WTC11 (cell line): ENCODE results near the gene NBL1. TPM values are rescaled to one million over a fixed set of nuclear protein-coding genes. Genes with fewer than 3 reads are reported as not detected.

Source experiments
- ATAC-seq: fragments of 200-7000 bp; cut with Tn5 transposase; 2 replicates; pipeline ENCODE4 v1.10.0; 2021; ENCODE audit warnings: mild to moderate bottlenecking, moderate library complexity
- CTCF ChIA-PET: fragments of 300-600 bp; sonication (Branson Sonifier 250); formaldehyde crosslinking; loops from one replicate; lab custom pipeline; 2021; ENCODE audit warnings: antibody characterized with exemption; lab: Charles Lee
- POLR2A ChIA-PET: fragments of 350-600 bp; sonication (Branson Sonifier 250); formaldehyde crosslinking; loops from one replicate; lab custom pipeline; 2021; ENCODE audit warnings: antibody characterized with exemption; lab: Charles Lee
- DNase-seq: peaks from one replicate; pipeline ENCODE4 v3.0.0; 2021; ENCODE audit warnings: low spot score
- H3K27ac Mint-ChIP-seq: 2 replicates; pipeline ENCODE4 v1.8.0; 2021; ENCODE audit warnings: mixed read lengths
- H3K27me3 Mint-ChIP-seq: 2 replicates; pipeline ENCODE4 v1.8.0; 2021; ENCODE audit warnings: low read depth, mild to moderate bottlenecking, moderate library complexity, mixed read lengths
- H3K36me3 Mint-ChIP-seq: 2 replicates; pipeline ENCODE4 v1.8.0; 2021; ENCODE audit warnings: mixed read lengths
- H3K4me1 Mint-ChIP-seq: 2 replicates; pipeline ENCODE4 v1.8.0; 2022; ENCODE audit warnings: mixed read lengths
- H3K4me3 Mint-ChIP-seq: 2 replicates; pipeline ENCODE4 v1.8.0; 2021; ENCODE audit warnings: mild to moderate bottlenecking, moderate library complexity, mixed read lengths
- H3K9me3 Mint-ChIP-seq: 2 replicates; pipeline ENCODE4 v1.8.0; 2021; ENCODE audit warnings: mixed read lengths
- ATF1 ChIP-seq: sonication (generic); formaldehyde crosslinking; IDR thresholded peaks from 2 replicates; pipeline ENCODE4 v1.8.1; 2023; ENCODE audit warnings: mild to moderate bottlenecking, moderate library complexity, missing genetic modification reagents
- CREB1 ChIP-seq: sonication (generic); formaldehyde crosslinking; IDR thresholded peaks from 2 replicates; pipeline ENCODE4 v1.8.0; 2023; ENCODE audit warnings: mild to moderate bottlenecking, missing genetic modification reagents
- ELF4 ChIP-seq: sonication (generic); formaldehyde crosslinking; IDR thresholded peaks from 2 replicates; pipeline ENCODE4 v1.8.1; 2022; ENCODE audit warnings: low read depth, mild to moderate bottlenecking, moderate library complexity, missing genetic modification reagents
- FOXP1 ChIP-seq: sonication (generic); formaldehyde crosslinking; IDR thresholded peaks from 2 replicates; pipeline ENCODE4 v1.8.0; 2022; ENCODE audit warnings: missing genetic modification reagents, mild to moderate bottlenecking, moderate library complexity, borderline replicate concordance
- GABPB1 ChIP-seq: sonication (generic); formaldehyde crosslinking; IDR thresholded peaks from 2 replicates; pipeline ENCODE4 v1.8.1; 2023; ENCODE audit warnings: mild to moderate bottlenecking, missing genetic modification reagents
- GTF2I ChIP-seq: fragments of 250-450 bp; sonication (Bioruptor Pico); conservative IDR thresholded peaks from 2 replicates; pipeline ENCODE4 v1.4.0; 2021; ENCODE audit warnings: mild to moderate bottlenecking
- JUN ChIP-seq: sonication (generic); formaldehyde crosslinking; IDR thresholded peaks from 2 replicates; pipeline ENCODE4 v1.8.0; 2023; ENCODE audit warnings: mild to moderate bottlenecking, missing genetic modification reagents
- MYBL2 ChIP-seq: sonication (generic); formaldehyde crosslinking; IDR thresholded peaks from 2 replicates; pipeline ENCODE4 v1.8.1; 2023; ENCODE audit warnings: mild to moderate bottlenecking, moderate library complexity, missing genetic modification reagents
- NFATC4 ChIP-seq: fragments of 250-450 bp; sonication (Bioruptor Pico); IDR thresholded peaks from 2 replicates; pipeline ENCODE4 v1.9.0; 2021; ENCODE audit warnings: mild to moderate bottlenecking
- NR3C1 ChIP-seq: sonication (generic); formaldehyde crosslinking; conservative IDR thresholded peaks from 2 replicates; pipeline ENCODE4 v1.8.1; 2023; ENCODE audit warnings: low read depth, mild to moderate bottlenecking, missing genetic modification reagents
- SMAD4 ChIP-seq: sonication (generic); formaldehyde crosslinking; IDR thresholded peaks from 2 replicates; pipeline ENCODE4 v1.8.0; 2022; ENCODE audit warnings: mild to moderate bottlenecking, missing genetic modification reagents
- TEAD1 ChIP-seq: sonication (generic); formaldehyde crosslinking; IDR thresholded peaks from 2 replicates; pipeline ENCODE4 v1.8.0; 2022; ENCODE audit warnings: mild to moderate bottlenecking, missing genetic modification reagents
- TP53 ChIP-seq: sonication (generic); formaldehyde crosslinking; IDR thresholded peaks from 2 replicates; pipeline ENCODE4 v1.8.1; 2023; ENCODE audit warnings: mild to moderate bottlenecking, missing genetic modification reagents
- ZBTB21 ChIP-seq: sonication (generic); formaldehyde crosslinking; IDR thresholded peaks from 2 replicates; pipeline ENCODE4 v1.8.1; 2023; ENCODE audit warnings: mild to moderate bottlenecking, missing genetic modification reagents, borderline replicate concordance
- ZNF232 ChIP-seq: sonication (generic); formaldehyde crosslinking; IDR thresholded peaks from 2 replicates; pipeline ENCODE4 v1.8.0; 2022; ENCODE audit warnings: mild to moderate bottlenecking, missing genetic modification reagents
- ZNF263 ChIP-seq: sonication (generic); formaldehyde crosslinking; IDR thresholded peaks from 2 replicates; pipeline ENCODE4 v1.8.1; 2022; ENCODE audit warnings: low read depth, mild to moderate bottlenecking, moderate library complexity, missing genetic modification reagents
- ZNF671 ChIP-seq: fragments of 250-450 bp; sonication (Bioruptor Pico); IDR thresholded peaks from 2 replicates; pipeline ENCODE4 v1.8.0; 2021; ENCODE audit warnings: mild to moderate bottlenecking
- total RNA-seq: library from RNA; stranded (reverse); gene quantifications from 3 replicates; pipeline ENCODE4 v1.2.3, GENCODE V29; 2021
- TF ChIP-seq, protein P1 (sequence below): sonication (generic); formaldehyde crosslinking; IDR thresholded peaks from 2 replicates; pipeline ENCODE4 v1.8.1; 2023; ENCODE audit warnings: mild to moderate bottlenecking, missing genetic modification reagents
- TF ChIP-seq, protein P2 (sequence below): sonication (generic); formaldehyde crosslinking; IDR thresholded peaks from 2 replicates; pipeline ENCODE4 v1.8.1; 2022; ENCODE audit warnings: mild to moderate bottlenecking, missing genetic modification reagents, moderate library complexity, borderline replicate concordance
- TF ChIP-seq, protein P3 (sequence below): sonication (generic); formaldehyde crosslinking; IDR thresholded peaks from 2 replicates; pipeline ENCODE4 v1.8.1; 2022; ENCODE audit warnings: mild to moderate bottlenecking, moderate library complexity, missing genetic modification reagents
- TF ChIP-seq, protein P4 (sequence below): sonication (generic); formaldehyde crosslinking; IDR thresholded peaks from 2 replicates; pipeline ENCODE4 v1.8.0; 2023; ENCODE audit warnings: mild to moderate bottlenecking, missing genetic modification reagents
- TF ChIP-seq, protein P5 (sequence below): sonication (generic); formaldehyde crosslinking; IDR thresholded peaks from 2 replicates; pipeline ENCODE4 v1.8.0; 2022; ENCODE audit warnings: mild to moderate bottlenecking, missing genetic modification reagents

The NBL1 gene
- total RNA-seq, 1 experiment from 2014 or later = 17.1 TPM

DNA sequence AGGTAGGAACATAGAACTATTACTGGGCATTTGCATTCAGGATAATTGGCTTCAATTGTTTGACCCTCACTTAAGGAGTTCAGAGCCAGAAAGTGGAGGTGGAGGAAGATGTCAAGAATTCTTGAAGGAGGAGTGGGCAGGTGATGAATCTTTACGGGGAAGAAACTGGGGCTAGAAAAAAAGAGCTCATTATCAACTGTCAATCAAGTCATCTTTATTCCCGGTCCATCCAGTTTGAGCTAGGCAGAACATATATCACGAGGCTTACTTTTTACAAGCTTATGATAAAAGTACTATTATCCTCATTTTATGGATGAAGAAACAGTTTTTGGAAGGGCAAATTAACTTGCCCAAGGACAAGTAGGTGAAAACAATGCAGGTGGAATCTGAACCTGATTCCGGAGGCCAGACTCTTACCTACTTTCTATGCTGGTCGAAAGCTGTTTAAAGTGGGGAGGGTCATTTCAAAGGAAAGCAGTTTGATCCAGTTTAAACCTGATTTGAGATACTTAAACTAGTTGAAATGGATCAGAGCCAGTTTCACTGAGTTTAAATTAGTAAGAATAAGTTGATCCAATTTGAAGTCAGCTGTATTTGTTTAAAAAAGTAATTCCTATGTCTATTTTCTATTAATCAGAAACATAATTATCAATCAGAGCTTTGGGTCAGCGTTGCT, 13.3 kb upstream of the NBL1 start:
- Mint-ChIP-seq H3K27me3 (no peaks in the 10 kb centered on the region), H3K9me3 (no peaks in the 10 kb centered on the region), H3K36me3 (peaks cover 10% of the 10 kb centered on the region; the same call in 1 of the 2 replicates), H3K4me1 (peaks cover 18% of the 10 kb centered on the region), H3K27ac (no peak overlapping the region), H3K4me3 (no peak overlapping the region)
- ATAC-seq (no peak), DNase-seq (no peak)
- no peak for TF ChIP-seq ATF1 (CRISPR knock-in tag)
- TF ChIP-seq ZBTB21 (CRISPR knock-in tag) = no peak
- TF ChIP-seq GTF2I (CRISPR knock-in tag) = no peak
- TF ChIP-seq GABPB1 = no peak
- TF ChIP-seq JUN (CRISPR knock-in tag) = no peak
- no peak for TF ChIP-seq FOXP1 (CRISPR knock-in tag)
- no peak for TF ChIP-seq NR3C1 (CRISPR knock-in tag)
- no peak for TF ChIP-seq TEAD1 (CRISPR knock-in tag)
- TF ChIP-seq, protein P1, sequence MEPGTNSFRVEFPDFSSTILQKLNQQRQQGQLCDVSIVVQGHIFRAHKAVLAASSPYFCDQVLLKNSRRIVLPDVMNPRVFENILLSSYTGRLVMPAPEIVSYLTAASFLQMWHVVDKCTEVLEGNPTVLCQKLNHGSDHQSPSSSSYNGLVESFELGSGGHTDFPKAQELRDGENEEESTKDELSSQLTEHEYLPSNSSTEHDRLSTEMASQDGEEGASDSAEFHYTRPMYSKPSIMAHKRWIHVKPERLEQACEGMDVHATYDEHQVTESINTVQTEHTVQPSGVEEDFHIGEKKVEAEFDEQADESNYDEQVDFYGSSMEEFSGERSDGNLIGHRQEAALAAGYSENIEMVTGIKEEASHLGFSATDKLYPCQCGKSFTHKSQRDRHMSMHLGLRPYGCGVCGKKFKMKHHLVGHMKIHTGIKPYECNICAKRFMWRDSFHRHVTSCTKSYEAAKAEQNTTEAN (CRISPR knock-in tag) = no peak
- TF ChIP-seq ZNF263 (CRISPR knock-in tag) = no peak
- TF ChIP-seq ELF4 (CRISPR knock-in tag) = no peak
- TF ChIP-seq NFATC4 (CRISPR knock-in tag) = no peak
- no peak for TF ChIP-seq ZNF232
- TF ChIP-seq, protein P2, sequence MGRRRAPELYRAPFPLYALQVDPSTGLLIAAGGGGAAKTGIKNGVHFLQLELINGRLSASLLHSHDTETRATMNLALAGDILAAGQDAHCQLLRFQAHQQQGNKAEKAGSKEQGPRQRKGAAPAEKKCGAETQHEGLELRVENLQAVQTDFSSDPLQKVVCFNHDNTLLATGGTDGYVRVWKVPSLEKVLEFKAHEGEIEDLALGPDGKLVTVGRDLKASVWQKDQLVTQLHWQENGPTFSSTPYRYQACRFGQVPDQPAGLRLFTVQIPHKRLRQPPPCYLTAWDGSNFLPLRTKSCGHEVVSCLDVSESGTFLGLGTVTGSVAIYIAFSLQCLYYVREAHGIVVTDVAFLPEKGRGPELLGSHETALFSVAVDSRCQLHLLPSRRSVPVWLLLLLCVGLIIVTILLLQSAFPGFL (CRISPR knock-in tag) = no peak
- ChIA-PET CTCF (interaction anchor here (0.6 to 3.2 kb wide), 8 partner anchors 9 to 289 kb away, joined by 3 to 22 read pairs (median 7); no protein-coding TSS in a partner anchor), POLR2A (no interaction called here)

DNA sequence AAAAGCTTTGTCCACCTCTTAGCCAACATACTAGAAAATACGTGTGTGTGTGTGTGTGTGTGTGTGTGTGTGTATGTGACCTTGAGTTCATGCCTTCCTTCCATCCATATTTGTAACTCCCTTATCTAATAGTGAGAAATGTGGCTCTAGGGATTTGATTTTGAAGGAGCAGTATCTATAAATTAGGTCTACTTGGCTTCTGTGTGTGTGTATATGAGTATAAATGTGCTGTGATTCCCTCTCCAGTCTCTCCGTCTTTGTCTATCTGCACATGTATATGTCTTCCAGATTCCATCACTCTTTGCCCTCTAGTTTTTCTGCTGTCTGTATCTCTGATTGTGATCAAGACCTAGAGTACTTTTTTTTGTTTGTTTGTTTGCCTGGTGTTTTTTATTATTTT, 11.9 kb upstream of the NBL1 start:
- no peak overlapping the region for H3K27ac Mint-ChIP-seq
- ChIA-PET POLR2A (no interaction called here), CTCF (interaction anchor here (0.5 to 1.1 kb wide), 3 partner anchors 24 to 290 kb away, joined by 3 read pairs; no protein-coding TSS in a partner anchor)
- no peak overlapping the region for H3K4me3 Mint-ChIP-seq
- no peak for TF ChIP-seq MYBL2 (CRISPR knock-in tag)
- TF ChIP-seq SMAD4 = no peak
- no peak for TF ChIP-seq TP53
- no peak for TF ChIP-seq FOXP1 (CRISPR knock-in tag)
- TF ChIP-seq CREB1 (CRISPR knock-in tag) = no peak
- H3K36me3 Mint-ChIP-seq = peaks cover 6% of the 10 kb centered on the region; the same call in 1 of the 2 replicates
- peaks cover 18% of the 10 kb centered on the region for H3K4me1 Mint-ChIP-seq
- H3K27me3 Mint-ChIP-seq = no peaks in the 10 kb centered on the region
- H3K9me3 Mint-ChIP-seq = no peaks in the 10 kb centered on the region
- no peak for DNase-seq
- no peak for ATAC-seq

DNA sequence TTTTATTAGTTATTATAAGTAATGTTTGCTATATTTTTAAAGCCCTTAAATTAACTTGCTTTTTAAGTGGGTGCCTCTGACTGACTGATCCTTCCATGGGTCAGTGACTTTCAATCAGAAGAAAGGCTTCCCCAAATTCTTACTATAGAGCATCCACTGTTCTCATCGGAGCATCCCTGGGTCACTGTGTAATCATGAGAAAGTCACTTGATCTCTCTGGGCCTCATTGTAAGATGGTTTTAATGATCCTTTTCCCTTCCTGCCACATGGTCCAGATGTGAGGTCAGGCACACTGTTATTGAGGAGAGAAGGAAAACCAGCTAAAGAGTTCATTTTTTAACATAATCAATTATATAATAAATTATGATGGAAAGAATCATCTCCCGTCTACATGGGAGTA, 11.0 kb upstream of the NBL1 start:
- H3K9me3 Mint-ChIP-seq = no peaks in the 10 kb centered on the region
- H3K27ac Mint-ChIP-seq = no peak overlapping the region
- H3K36me3 Mint-ChIP-seq = peaks cover 3% of the 10 kb centered on the region; the same call in 1 of the 2 replicates
- peaks cover 18% of the 10 kb centered on the region for H3K4me1 Mint-ChIP-seq
- CTCF ChIA-PET = no interaction called here
- DNase-seq (no peak), ATAC-seq (no peak)
- POLR2A ChIA-PET = no interaction called here
- no peaks in the 10 kb centered on the region for H3K27me3 Mint-ChIP-seq
- H3K4me3 Mint-ChIP-seq = no peak overlapping the region
- TF ChIP-seq, protein P2 (CRISPR knock-in tag) = no peak
- TF ChIP-seq, protein P3, sequence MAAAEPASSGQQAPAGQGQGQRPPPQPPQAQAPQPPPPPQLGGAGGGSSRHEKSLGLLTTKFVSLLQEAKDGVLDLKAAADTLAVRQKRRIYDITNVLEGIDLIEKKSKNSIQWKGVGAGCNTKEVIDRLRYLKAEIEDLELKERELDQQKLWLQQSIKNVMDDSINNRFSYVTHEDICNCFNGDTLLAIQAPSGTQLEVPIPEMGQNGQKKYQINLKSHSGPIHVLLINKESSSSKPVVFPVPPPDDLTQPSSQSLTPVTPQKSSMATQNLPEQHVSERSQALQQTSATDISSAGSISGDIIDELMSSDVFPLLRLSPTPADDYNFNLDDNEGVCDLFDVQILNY = no peak
- TF ChIP-seq, protein P4, sequence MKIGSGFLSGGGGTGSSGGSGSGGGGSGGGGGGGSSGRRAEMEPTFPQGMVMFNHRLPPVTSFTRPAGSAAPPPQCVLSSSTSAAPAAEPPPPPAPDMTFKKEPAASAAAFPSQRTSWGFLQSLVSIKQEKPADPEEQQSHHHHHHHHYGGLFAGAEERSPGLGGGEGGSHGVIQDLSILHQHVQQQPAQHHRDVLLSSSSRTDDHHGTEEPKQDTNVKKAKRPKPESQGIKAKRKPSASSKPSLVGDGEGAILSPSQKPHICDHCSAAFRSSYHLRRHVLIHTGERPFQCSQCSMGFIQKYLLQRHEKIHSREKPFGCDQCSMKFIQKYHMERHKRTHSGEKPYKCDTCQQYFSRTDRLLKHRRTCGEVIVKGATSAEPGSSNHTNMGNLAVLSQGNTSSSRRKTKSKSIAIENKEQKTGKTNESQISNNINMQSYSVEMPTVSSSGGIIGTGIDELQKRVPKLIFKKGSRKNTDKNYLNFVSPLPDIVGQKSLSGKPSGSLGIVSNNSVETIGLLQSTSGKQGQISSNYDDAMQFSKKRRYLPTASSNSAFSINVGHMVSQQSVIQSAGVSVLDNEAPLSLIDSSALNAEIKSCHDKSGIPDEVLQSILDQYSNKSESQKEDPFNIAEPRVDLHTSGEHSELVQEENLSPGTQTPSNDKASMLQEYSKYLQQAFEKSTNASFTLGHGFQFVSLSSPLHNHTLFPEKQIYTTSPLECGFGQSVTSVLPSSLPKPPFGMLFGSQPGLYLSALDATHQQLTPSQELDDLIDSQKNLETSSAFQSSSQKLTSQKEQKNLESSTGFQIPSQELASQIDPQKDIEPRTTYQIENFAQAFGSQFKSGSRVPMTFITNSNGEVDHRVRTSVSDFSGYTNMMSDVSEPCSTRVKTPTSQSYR (CRISPR knock-in tag) = no peak
- TF ChIP-seq, protein P5, sequence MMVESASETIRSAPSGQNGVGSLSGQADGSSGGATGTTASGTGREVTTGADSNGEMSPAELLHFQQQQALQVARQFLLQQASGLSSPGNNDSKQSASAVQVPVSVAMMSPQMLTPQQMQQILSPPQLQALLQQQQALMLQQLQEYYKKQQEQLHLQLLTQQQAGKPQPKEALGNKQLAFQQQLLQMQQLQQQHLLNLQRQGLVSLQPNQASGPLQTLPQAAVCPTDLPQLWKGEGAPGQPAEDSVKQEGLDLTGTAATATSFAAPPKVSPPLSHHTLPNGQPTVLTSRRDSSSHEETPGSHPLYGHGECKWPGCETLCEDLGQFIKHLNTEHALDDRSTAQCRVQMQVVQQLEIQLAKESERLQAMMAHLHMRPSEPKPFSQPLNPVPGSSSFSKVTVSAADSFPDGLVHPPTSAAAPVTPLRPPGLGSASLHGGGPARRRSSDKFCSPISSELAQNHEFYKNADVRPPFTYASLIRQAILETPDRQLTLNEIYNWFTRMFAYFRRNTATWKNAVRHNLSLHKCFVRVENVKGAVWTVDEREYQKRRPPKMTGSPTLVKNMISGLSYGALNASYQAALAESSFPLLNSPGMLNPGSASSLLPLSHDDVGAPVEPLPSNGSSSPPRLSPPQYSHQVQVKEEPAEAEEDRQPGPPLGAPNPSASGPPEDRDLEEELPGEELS (CRISPR knock-in tag) = no peak
- TF ChIP-seq ZNF671 (CRISPR knock-in tag) = no peak
